Amniotic epithelial cell (primary cell): ENCODE data around the gene MAOA.
"Not testable (repeated sequence)": the region's sequence is repeated elsewhere in the genome, so short reads cannot be mapped to it uniquely, and the experiment has no call there.

Experiments used
- DNase-seq: peaks from one replicate; pipeline ENCODE4 v3.0.0-alpha.2; 2010; ENCODE audit warnings: low read depth

The MAOA gene

DNA sequence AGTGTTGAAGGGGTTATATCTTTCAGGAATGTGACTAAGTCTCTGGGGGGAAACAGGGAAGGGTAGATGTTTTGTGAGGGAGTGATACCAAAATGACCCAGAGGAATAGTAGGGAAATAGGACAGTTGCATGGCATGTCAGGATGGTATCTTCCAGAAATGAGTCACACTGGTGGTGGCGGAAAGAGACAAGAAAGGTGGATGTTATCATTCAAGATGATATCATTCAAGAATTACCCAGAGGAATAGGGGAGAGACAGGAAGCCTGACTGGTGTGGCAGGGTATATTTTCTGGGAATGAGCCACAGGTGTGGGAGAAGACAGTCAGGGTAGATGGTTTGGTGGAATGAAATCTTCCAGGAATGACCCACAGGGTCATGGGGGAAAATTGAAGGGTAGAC lies 61.1 kb downstream of the MAOA start:
- DNase-seq: no peak

DNA sequence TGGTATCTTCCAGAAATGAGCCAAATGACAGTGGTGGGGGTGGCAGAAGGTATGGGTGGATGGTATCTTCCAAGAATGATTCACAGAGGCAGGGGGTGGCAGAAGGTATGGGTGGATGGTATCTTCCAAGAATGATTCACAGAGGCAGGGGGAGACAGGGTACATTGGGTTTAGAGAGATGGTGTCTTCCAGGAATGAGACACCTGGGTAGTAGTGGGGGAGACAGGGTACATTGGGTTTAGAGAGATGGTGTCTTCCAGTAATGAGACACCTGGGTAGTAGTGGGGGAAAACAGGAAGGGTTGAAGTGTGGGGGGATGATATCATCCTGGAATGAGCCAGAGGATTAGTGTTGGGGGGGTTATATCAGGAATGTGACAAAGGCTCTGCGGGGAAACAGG lies 62.0 kb downstream of the MAOA start:
- no peak for DNase-seq

DNA sequence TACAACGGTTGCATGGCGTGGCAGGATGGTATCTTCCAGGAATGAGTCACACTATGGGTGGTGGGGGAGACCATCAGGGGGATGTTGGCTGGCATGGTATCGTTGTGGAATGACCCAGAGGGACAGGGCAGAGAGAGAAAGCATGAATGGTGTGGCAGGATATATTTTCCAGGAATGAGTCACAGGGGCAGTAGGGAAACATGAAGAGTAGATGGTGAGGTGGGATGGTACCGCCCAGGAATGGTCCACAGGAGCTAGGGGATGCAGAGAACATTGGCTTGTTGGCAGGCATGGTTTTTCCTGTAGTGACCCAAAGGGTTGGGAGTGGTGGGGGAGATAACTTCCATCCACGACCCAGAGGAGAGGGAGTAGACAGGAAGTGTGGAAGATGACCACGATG lies 62.4 kb downstream of the MAOA start:
- DNase-seq: no peak

DNA sequence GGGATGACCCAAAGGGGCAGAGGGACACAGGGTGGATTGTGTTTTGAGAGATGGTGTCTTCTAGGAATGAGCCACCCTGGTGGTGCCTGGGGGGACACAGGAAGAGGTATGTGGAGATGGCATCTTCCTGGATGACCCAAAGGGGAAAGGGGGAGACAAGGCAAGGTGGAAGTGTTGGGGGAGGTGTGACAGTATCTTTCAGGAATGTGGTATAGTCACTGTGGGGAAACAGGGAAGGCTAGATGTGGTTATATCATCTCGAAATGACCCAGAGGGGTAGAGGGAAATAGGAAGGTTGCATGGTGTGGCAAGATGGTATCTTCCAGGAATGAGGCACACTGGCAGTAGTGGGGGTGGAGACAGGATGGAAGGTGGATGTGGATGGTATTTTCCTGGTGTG lies 62.9 kb downstream of the MAOA start:
- DNase-seq: peak; percentile 12

DNA sequence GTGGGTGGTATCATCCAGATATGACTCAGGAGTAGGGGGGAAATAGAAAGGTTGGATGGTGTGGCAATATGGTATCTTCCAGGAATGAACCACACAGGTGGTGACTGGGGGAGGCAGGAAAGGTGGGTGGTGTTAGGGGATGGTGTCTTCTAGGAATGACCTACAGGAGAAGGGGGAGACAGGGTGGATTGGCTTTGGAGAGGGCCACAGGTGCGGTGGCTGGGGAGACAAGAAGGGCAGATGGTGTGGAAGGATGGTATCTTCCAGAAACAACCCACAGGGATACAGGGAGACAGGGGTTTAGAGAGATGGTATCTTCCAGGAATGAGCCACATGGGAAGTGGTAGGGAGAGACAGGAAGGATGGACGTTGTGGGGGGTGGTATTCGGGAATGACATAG lies 64.0 kb downstream of the MAOA start:
- no peak for DNase-seq

DNA sequence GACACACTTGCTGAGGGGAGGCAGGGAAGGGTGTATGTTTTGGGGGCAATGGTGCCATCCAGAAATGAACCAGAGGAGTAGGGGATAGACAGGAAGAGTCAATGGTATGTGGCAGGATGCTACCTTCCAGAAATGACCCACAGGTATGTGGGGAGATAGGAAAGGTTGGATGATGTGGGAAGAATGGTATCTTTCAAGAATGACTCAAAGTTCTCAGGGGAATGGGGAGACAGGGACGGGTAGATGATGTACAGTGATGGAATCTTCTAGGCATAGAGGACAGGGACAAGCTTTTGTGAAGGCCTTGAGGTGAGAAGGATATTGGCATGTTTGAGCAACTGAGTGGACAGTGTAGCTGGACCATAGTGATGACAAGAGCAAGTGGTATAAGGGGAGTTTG lies 64.9 kb downstream of the MAOA start:
- DNase-seq: no peak

DNA sequence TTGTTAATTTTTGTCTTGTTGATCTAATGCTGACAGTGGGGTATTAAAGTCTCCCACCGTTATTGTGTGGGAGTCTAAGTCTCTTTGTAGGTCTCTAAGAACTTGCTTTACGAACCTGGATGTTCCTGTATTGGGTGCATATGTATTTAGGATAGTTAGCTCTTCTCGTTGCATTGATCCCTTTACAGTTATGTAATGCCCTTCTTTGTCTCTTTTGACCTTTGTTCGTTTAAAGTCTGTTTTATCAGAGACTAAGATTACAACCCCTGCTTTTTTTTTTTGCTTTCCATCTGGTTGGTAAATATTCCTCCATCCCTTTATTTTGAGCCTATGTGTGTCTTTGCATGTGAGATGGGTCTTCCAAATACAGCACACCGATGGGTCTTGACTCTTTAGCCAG lies 69.1 kb downstream of the MAOA start:
- not testable (repeated sequence) for DNase-seq

DNA sequence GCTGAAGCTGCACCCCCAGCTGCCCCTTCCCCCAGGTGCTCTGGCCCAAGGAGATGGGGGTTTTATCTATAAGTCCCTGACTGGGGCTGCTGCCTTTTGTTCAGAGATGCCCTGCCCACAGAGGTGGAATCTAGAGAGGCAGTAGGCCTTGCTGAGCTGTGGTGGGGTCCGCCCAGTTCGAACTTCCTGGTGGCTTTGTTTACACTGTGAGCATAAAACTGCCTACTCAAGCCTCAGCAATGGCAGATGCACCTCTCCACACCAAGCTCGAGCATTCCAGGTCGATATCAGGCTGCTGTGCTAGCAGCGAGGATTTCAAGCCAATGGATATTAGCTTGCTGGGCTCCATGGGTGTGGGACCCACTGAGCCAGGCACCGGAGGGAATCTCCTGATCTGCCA lies 71.2 kb downstream of the MAOA start:
- DNase-seq: not testable (repeated sequence)

DNA sequence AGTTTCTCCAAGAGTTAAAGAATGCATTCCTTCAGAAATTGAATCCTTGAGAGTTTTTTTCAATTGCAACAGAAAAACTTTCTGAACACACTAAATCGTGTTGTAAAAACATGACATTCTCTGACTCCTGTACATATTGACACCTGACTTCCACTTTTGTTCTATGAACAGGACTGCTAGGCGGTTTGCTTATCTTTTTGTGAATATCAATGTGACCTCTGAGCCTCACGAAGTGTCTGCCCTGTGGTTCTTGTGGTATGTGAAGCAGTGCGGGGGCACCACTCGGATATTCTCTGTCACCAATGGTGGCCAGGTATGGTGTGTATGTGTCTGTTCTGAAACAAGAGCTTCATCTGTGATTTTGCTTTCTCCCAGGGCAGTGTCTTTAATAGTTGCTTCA lies 71.9 kb downstream of the MAOA start:
- DNase-seq: no peak

DNA sequence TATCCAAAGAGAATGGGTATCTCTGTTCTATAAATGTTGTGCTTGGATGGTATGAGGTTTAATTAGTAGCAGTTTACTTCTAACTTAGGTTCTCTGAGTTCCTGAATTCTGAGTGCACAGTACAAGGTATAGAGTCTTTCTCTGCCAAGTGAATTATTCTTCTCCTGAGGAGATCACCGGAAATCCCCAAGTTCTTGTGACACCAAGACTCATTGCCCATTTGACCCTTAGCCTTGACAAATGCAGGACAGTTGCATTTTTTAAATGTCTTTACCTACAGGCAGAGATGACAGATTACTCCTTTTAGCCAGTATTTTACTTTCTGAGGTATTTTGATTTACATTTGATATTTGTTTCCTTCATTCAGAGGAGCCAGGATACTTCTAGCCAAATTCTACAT lies 72.9 kb downstream of the MAOA start:
- no peak for DNase-seq

DNA sequence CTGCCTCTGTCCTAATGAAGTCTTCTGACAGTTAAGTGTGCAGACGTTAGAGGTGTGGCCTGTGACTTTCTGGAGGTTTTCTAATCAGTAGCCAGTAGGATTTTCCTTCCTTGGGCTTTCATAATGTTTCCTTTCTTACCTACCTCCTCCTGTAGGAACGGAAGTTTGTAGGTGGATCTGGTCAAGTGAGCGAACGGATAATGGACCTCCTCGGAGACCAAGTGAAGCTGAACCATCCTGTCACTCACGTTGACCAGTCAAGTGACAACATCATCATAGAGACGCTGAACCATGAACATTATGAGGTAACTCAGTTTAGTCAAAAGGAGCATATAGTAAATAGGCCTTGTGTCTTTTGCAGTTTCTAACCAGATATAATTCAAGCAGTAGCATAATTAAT lies 75.0 kb downstream of the MAOA start:
- DNase-seq: no peak

DNA sequence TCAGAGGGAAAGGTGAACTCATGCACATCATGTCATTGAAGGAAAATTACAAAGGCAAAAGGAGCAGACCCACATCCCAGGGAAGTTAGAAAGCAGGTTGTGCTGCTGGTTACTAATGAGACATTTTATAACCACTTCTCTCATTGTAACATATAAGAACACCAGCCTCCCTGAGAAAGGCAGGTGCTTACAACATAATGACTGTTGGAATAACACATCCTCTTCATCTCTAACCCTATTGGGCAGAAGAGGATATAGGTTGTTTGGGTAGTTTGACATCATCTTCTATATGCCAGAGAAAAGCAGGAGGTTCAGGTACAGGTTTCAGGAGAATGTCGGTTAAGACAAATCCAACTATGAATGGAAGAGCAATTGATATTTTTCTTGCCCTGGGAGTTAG lies 77.6 kb downstream of the MAOA start:
- DNase-seq: no peak

DNA sequence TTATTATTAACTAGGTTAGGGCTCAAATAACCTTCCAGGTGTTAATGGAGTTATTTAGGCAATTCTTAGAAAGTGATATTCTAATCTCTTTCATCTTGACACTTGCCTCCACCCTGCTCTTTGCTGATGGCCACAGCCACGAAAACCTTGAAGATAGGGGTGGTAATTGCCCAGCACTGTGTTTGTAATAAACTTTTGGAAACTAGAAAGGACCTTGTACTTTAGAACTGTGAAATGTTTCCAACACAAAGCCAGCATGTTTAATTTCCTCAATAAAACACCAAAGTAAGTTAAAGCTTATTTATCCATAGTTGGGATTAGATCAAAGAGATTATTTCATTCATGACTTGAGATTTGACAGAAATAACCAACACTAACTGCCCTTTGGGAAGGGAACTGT lies 78.3 kb downstream of the MAOA start:
- DNase-seq: no peak

DNA sequence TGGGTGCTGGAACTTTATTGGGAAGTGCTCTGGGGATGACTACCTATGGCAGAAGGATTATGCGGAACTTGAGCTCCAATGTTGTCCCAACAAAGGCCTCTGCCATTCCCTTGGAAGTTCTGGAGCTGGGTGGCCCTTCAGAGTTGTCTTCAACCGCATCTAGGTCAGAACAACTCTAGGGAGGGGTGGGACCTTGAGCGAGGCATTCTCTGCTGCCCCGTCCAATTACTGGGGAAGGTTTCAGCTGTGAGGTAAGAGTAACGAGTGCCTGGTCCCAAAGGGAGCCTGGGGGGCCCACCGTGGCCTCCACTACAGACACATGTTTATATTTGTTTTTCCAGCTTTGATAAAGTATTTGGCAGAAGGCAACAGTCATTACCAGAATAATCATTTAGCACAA lies 79.4 kb downstream of the MAOA start:
- no peak for DNase-seq

DNA sequence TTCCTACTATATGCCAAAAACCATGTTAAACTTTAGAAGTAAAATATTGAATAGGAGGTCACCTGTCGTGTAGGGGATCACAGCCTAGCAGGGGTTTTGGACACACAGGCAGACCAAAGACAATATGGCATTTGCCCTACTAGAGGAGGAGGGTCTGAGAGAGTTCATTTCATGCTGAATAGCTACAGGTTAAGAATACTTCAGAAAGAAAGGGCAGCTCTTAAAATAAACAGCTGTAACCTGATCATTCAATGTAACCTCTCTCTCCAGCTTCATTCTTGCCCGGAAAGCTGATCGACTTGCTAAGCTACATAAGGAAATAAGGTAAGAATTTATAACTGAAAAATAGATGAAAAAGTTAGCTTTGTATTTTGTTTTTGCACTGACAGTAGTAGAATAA lies 79.9 kb downstream of the MAOA start:
- no peak for DNase-seq

DNA sequence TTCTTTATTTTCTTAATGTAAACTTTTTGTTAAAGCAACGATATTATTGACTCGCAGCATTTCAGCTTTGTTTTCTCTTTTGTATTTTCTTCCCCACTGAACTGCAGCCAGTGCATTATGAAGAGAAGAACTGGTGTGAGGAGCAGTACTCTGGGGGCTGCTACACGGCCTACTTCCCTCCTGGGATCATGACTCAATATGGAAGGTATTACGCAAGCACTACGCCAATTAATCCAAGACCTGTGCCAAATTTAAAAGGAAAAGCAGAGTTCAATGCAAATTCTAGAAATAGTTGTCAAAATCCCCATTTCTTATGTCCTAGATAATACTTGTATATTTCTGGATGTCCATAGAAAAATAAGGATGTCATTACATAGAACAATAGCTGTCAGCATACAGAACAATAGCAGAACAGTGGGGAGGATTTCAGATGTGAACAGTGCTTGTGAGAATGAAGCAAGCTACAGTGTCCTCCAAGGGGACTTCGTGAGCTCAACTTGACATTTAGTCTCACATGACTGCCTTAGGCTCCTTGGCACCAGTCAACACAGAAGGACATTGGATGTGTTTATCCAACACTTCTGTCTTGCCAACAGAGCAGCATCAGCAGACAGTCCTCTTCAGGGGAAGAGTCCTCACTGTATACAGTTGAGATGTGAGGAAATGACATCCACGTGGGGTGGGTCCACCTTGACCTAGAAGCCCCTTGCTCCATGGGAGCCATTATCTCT lies 85.9 kb downstream of the MAOA start:
- DNase-seq: peak; percentile 61

DNA sequence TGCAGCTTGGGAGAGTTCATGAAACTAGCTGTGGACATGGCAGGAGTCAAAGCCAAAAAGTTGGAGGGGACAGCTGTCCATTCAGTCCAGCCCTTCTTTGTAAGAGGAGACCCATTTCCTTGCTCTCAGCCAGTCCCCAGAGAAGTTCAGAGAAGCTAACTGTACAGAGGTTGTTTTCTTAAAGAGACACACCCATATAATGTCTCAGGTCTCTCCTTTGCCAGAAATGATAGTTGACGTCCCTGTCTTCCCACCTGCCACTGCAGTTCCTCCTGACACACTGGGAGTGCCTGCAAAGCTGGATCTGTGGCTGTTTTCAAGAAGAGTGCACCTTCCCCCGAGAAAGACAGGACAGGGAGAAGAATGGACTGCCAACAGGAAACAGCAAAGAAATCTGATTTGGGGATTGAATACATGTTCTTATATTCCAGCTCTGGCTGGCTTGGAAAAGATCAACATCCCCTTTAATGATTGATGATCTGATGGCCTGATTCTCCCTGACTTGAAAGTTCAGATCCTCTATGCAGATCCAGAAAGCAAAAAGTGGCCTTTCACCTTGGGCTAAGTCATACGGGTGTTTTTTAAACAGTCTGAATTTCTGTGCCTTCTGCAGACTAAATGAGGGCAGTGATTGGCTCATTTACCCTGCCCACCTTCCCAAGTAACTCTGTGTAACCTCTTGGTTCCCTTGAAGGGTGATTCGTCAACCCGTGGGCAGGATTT lies 87.2 kb downstream of the MAOA start:
- no peak for DNase-seq

DNA sequence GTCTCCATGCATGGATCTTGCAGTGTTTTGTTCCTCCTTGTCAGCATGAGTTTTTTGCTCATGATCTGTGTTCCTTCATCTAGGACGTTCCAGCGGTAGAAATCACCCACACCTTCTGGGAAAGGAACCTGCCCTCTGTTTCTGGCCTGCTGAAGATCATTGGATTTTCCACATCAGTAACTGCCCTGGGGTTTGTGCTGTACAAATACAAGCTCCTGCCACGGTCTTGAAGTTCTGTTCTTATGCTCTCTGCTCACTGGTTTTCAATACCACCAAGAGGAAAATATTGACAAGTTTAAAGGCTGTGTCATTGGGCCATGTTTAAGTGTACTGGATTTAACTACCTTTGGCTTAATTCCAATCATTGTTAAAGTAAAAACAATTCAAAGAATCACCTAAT lies 88.2 kb downstream of the MAOA start:
- DNase-seq: no peak

DNA sequence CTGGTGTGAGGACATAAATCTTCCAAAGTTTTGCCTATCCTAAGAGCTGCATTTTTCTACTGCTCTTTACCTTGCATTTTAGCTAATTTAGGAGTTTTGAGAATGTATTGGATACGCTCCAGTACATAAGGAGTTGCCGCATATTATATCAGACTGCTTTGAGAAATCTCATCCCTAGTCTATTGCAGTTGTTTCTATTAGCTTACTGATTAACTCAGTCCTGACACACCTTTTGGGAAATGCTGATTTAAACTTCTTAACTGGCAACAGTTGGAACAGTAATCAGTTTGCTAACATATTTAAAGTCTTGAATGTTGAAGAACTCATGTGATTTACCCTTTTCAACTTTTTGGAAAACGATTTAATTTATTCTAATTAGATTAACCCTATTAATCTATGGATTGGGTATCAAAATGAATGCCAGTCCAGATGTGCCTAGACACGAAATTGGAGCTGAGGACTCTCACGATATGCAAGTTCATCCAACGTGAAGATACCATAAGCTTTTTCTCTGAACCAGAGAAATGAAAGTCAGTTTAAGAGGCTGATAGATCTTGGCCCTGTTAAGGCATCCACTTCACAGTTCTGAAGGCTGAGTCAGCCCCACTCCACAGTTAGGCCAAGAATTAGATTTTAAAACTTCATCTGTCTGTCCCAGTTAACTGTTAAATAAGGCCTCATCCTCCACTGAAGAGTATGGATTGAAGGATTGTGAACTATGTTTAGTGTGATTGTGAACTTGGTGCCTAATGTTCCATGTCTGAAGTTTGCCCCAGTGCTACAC lies 90.0 kb downstream of the MAOA start:
- no peak for DNase-seq

DNA sequence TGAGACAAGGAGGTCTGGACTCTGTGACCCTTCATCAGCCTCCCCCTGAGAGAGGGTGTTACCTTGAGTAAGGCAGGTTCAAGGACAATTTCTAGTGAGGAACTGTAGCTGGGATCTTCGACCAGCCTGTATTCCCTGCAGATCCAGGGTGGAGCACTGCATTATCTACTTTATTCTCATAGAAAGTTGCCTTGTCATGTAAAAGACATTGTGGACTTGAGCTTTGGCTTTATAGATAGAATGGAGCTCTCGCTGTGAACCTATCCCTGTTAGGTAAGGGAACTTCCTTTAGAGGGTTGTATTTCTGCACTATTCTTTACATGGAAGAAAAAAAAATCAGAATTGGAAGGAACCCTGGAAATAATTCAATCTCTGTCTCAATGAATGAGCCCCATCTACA lies 91.4 kb downstream of the MAOA start:
- no peak for DNase-seq

DNA sequence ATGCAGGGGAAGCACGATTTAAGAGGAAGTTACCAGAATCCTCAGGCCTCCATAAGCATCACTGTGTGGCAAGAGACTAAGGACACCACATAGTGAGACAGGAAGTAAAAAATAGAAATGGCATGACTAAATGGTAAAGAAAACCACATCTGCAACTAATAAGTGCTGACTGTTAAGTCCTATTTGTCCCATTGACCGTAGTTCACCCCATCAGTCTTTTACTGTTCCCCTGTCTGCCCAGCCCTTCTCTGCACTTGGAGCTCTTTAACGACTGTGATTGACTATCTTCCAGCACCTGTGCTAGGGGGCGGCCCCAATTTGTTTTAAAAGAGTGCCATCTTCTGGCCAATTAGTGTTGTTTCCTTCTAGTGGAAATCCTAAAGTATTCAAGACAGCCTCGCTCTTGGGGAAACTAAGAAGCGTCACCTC lies 94.2 kb downstream of the MAOA start:
- DNase-seq: peak; percentile 49

DNA sequence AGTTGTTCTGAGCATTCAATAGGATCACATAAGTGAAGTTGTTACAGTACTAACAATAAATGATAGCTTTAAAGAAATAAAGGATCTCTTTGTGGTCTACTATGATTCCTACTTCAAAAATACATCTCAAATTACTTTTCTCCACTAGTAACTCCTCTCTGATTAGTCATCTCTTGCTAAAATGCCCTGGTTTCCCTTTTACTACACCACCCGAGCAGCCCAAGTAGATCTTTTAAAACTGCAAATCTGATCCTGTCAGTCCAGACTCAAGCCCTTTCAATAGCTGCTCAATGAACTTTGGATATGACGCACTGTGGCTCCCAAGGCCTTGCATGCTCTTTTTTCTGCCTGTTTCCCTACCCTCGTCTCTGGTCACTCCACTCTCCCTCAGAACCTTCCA lies 97.5 kb downstream of the MAOA start:
- DNase-seq: no peak

DNA sequence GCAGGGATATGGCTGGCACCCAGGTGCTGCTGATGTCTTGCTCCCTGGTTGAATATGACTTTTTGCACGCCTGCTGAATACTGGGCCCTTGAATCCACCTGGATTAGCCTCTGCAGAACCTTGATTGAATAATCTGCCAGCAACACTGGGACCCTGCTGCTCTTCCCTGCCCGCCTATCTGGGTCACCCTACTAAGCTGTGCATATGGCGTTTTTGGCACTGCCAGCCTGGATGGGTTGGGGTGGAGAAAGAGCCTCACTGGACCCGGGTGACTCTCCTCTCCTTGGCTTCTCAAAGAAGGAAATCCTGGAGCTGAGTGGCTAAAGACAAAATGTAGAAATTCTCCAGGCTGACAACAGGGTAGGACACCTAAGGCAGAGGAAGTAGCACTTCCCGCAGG lies 100.0 kb downstream of the MAOA start:
- no peak for DNase-seq
